Effector CD8-positive, alpha-beta T cell (primary cell): Measurements from ENCODE around the gene MZB1.
"Not testable (repeated sequence)": the region's sequence is repeated elsewhere in the genome, so short reads cannot be mapped to it uniquely, and the experiment has no call there.

ENCODE experiments used
- DNase-seq: peaks from one replicate; lab custom pipeline; 2025; lab: John Stamatoyannopoulos, UW

Gene MZB1

DNA sequence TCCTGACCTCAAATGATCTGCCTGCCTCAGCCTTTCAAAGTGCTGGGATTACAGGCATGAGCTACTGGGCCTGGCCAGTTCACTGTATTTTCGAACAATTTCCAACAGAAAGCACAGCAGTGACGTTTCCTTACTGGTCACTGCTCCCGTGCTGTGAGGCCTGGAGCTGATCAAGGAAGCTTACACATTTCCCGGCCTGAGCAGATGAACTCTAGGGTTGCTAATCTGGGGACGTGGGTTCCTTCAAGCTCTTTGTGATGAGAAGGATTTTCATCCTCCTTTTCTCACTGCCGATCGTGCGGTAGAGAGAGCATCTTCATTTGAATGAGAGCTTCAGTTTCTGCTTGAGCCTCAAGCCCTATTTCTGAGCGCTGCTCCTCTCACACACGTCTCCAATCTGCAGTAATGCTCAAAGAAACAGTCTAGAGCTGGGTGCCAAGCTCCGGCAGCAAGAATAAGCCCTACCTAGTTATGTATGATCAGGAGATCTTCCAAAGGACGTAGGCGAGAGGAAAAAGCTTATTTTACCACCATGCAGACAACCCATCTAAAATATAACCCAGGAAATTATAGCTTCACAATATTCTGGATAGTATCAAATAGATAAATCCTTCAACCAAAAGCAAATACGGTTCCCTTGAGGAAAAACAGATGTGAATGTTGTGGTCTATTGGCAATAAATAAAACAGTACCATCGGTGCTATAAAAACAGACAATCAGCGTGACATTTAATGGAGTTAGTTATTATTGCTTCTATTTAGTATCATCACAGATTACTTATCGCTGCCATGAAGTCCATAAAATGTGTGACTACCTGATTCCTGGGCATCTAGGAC, 21.5 kb upstream of the MZB1 start:
- no peak for DNase-seq

DNA sequence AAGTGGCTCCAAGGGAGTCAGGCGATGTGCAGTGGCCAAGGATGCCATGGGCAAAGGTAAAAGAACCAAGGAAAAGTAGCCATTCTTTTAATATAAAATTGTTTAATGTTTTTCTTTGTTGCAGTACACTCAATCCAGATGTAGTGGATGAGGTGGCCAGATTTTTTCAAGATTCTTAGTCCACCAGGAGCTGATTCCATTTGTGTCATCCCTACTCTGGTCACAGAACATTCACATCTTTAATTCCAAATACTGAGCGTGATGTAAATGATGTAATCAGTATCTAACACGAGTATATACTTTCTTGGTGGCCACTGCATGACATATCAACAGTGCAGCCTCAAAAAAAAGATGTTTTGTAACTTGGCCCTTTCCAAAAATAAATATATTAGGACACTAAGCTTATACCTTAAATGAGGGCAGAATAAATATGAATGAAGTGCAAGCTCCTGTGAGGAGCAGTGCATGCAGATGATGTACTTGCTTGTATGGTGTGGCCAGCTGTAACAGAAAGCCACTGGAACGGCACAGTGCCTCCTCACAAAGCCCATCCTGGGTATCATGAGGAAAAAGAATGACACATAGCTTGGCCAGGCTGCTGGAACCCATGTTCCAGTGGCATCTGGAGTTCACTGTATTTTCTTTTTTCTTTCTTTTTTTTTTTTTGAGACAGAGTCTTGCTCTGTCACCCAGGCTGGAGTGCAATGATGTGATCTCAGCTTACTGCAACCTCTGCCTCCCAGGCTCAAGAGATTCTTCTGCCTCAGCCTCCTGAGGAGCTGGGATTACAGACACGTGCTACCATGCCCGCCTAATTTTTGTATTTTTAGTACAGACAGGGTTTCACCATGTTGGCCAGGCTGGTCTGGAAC, 20.6 kb upstream of the MZB1 start:
- no peak for DNase-seq

- DNase-seq: not testable (repeated sequence)
Measured at GRCh38 chr5:139409116-139409515, 19.4 kb upstream of the MZB1 start.

DNA sequence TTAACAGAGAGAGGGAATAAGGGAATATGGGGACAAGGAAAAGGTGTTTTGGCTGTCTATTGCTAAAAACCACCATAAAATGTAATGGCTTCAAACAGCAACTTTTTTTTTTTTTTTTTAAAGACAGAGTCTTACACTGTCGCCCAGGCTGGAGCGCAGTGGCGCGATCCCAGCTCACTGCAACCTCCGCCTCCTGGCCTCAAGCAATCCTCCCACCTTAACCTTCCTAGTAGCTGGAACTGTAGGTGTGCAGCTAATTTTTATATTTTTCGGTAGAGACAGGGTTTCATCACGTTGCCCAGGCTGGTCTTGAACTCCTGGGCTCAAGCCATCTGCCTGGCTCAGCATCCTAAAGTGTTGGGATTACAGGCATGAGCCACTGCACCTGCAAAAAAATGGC, 18.5 kb upstream of the MZB1 start:
- DNase-seq: no peak

GRCh38 chr5:139407517-139407916, 17.8 kb upstream of the MZB1 start:
- no peak for DNase-seq

- no peak for DNase-seq
Measured at GRCh38 chr5:139406963-139407362, 17.2 kb upstream of the MZB1 start.

DNA sequence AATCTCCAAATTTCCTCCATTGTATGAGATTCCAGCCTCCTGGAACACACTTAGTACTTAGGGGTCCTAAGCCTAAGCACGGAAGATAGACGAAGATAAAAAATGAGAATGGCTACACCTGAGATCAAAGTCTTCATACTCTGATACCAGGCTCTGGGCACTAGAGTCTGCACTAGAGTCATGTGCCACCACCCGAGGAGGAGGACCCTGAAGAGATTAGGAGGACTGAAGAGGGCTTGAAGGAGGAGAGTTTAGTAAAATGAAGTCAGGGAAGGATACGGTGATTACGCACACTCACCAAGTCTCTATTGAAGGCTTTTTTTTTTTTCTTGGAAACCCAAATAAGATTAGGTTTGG, 14.7 kb upstream of the MZB1 start:
- no peak for DNase-seq

- DNase-seq: peak; percentile 97
Measured at GRCh38 chr5:139403787-139404483, 14.2 kb upstream of the MZB1 start, which contains the start of gene SPATA24. Gene SPATA24, minus strand, starts transcription at chr5:139404089. Its CDS starts 29 bp downstream, at chr5:139404060.

- DNase-seq: no peak
Measured at GRCh38 chr5:139403418-139403786, 13.7 kb upstream of the MZB1 start.

- DNase-seq: no peak
Measured at GRCh38 chr5:139402561-139403158, 12.9 kb upstream of the MZB1 start.

GRCh38 chr5:139401546-139401945, 11.8 kb upstream of the MZB1 start:
- no peak for DNase-seq

DNA sequence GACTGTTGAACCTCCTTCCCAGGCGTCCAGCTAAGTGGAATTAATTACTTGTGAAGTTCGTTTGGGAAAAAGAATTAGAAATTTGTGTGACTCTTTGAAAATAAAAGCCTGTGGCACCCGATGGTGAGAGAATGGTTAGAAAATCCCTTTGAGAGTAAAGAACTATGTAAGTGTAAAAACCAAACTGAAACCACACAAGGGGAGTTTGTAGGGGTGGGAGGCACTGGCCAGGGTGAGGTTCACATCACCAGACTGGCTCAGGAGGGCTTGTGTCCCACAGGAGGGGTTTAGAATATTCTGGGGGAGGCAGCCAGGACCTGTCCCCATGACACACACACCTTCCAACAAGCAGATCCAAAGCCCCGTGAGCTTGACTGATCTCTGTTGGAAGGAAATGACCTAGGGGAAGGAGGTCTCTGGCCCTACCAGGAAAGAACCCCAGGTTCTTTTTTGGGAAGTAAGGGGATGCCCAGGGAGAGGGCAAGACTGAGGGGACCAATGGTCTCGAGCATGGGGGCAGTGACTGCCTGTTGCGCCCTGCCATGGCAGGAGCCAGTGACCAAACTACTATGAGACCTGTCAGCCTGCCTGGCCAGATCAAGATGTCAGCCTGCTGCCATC, 9.9 kb upstream of the MZB1 start:
- DNase-seq: no peak

DNA sequence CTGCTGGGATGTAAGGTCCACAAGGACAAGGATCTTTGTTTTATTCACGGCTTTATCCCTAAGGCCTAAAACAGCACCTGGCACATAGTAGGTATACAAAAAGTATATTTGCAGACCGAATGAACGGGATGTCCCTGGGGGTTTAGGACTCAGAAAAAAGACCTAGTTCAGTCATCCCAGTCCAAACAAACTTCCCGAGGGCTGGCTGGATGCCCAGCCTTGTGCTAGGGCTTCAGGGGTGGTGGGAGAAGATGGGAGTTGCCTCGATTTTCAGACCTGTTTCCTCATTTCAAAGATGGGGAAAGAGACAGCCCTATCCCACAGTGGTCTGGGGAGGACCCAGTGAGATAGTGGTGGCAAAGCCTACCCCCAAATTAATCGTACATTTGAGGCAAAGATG, 8.2 kb upstream of the MZB1 start:
- DNase-seq: no peak

DNA sequence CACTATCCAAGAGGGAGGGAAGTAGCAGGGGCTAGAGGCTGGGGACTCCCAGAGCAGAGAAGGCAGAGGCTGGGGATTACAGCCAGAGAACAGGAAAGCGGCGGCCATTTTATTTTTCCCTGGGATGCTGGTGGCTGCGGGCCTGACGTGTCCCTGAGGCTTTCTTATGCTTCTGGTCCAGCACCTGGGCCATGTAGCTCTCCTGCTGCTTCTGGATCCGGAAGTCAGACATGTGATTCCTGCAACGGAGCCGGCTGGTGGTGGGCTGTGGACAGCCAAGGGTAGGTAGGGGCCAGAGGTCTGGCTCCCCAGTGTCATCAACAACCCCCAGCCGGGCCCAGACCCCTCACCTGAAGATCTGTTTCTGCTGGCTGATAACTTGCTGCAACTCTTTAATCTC, 7.0 kb upstream of the MZB1 start:
- no peak for DNase-seq

DNA sequence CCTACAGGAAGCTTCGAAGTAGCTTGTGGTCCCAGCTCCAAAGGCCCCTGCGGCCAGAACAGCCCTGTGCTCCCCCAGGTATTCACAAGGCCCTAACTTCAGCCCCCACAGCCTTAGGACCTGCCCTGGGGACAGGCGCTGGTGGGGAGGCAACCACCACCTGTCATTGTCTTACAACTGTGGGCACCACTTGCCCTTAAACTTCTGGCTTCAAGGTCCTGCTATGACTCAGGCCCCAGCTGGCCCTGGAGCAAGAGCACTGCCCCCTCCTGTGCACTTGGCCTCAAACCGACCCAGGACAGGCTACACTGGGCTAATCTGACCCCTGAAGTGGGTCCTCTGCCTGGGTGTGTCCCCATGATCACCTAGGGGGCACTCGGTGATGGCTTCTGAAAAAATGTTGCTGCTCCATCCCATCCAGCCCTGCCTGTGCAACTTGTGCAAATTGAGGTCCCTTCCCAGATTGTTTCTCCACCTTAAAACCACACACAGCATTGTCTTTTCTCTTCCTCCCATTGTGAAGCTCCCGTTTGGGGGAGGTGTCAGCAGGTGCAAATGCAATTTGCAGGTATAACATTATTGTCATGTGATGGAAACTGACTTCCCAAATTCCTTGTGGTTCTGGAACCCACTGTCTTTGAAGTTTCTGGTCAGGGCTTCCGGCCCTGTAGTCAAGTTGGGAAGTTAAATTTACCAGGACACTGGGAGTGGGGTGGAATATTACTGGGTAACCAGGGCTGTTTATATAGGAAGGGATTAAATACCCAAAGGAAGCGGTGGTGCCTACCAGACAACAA, 6.3 kb upstream of the MZB1 start:
- no peak for DNase-seq

GRCh38 chr5:139394654-139395566, 5.2 kb upstream of the MZB1 start, which contains the start of gene PROB1:
Gene PROB1, minus strand, starts transcription at chr5:139395104. Its CDS starts 23 bp downstream, at chr5:139395081.
- no peak for DNase-seq

- DNase-seq: no peak
Measured at GRCh38 chr5:139394123-139394653, 4.5 kb upstream of the MZB1 start.

DNA sequence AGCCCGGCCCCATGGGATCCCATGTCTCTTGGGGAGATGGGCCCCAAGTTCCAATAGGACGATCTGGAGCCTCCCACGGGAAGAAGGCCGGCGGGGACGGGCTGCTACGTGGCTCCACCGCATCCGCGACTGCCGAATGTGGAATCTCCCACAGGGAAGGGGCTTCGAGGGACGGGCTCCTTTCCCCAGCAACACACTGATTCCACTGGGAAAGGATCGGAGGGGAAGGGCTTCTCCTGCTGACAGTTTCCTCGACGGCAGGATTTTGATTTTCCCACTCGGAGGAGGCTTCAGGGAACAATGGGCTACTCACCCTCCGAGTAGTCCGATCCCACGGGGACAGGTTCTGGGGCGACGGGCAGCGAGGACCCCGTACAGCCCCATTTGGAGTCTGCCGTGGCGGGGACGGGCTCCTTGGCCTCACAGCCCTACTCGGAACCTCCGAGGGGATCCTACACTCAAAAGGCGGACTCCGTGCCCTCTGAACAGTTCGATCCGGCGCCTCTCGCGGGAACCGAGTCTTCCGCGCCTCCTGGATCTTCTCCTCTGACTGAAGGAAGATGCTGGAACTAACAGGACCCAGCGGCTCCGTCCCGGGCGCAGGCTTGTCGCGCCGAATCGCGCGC, 3.9 kb upstream of the MZB1 start:
- DNase-seq: no peak
